Progenitor cell of endocrine pancreas (in vitro differentiated cells): Measurements from ENCODE around the gene MAP1A. TPM values are rescaled to one million over a fixed set of nuclear protein-coding genes. Genes with fewer than 3 reads are reported as not detected.

Experiments
- total RNA-seq: library from RNA; stranded (reverse); gene quantifications from 2 replicates; pipeline ENCODE4 v1.2.1, GENCODE V29; 2021

MAP1A gene
- total RNA-seq, 1 donor from 2014 or later, result 4.7 TPM

Other genes with a start within 250 kb of the MAP1A start
- not detected in 2 replicates for gene TGM7, start 215.4 kb upstream of the MAP1A start, total RNA-seq
- 11.0 and 11.5 TPM in 2 replicates for gene LCMT2, start 187.0 kb upstream of the MAP1A start, total RNA-seq
- gene ZSCAN29, start 146.6 kb upstream of the MAP1A start, total RNA-seq, result 71.2 and 73.8 TPM in 2 replicates
- 39.0 and 41.9 TPM in 2 replicates for gene TUBGCP4, start 146.5 kb upstream of the MAP1A start, total RNA-seq
- 121 and 138 TPM in 2 replicates for gene TP53BP1, start 24.5 kb upstream of the MAP1A start, total RNA-seq
- gene PPIP5K1, start 72.6 kb downstream of the MAP1A start, total RNA-seq, result 52.1 and 53.7 TPM in 2 replicates
- gene CKMT1B, start 76.4 kb downstream of the MAP1A start, total RNA-seq, result 1.8 and 3.3 TPM in 2 replicates
- 0.81 and 1.6 TPM in 2 replicates for gene STRC, start 101.2 kb downstream of the MAP1A start, total RNA-seq
- 7.7 and 10.7 TPM in 2 replicates for gene CATSPER2, start 131.2 kb downstream of the MAP1A start, total RNA-seq
- 4.0 TPM in 2 replicates for gene CKMT1A, start 176.3 kb downstream of the MAP1A start, total RNA-seq
- 520 and 525 TPM in 2 replicates for gene PDIA3, start 228.8 kb downstream of the MAP1A start, total RNA-seq